ENCODE data around the gene PARL.

- no peak for TF ChIP-seq CTCF (IDR thresholded peaks at IDR 0.05 in 4 of 5, conservative IDR thresholded peaks at IDR 0.05 in 1 of 5)
- TF ChIP-seq POLR2A (IDR thresholded peaks at IDR 0.05) = no peak
Observed at GRCh38 chr3:183871541-183871940, 13.1 kb downstream of the PARL start.
